ENCODE measurements around the gene DEFB131B.
"Not testable (repeated sequence)": the region's sequence is repeated elsewhere in the genome, so short reads cannot be mapped to it uniquely, and the experiment has no call there.

Gene DEFB131B

DNA sequence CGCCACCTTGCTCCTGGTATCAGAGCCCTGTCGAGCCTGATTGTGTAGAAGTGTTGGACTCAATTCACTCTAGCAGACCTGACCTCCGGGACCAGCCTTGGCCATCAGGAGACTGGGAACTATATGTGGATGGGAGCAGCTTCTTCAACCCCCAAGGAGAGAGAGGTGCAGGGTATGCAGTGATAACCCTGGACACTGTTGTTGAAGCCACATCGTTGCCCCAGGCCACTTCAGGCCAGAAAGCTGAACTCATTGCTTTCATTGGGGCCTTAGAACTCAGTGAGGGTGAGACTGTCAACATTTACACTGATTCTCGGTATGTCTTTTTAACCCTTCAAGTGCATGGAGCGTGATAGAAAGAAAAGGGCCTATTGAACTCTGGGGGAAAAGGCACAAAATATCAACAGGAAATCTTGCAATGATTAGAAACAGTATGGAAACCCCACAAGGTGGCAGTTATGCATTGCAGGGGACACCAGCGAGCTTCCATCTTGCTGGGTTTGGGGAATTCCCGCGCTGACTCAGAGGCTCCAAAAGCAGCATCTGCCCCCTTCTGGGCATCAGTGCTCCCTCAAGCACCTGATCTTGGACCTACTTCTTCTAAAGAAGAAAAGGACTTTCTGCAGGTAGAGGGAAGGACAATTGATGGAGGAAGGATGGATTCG, 33.2 kb downstream of the DEFB131B start:
- DNase-seq (ENCODE audit: low spot score) = not testable (repeated sequence)

GRCh38 chr11:71911986-71912340, 33.7 kb downstream of the DEFB131B start:
- not testable (repeated sequence) for DNase-seq (ENCODE audit: low spot score)

GRCh38 chr11:71913756-71914526, 35.7 kb downstream of the DEFB131B start:
- no peak for DNase-seq (ENCODE audit: low spot score)

DNA sequence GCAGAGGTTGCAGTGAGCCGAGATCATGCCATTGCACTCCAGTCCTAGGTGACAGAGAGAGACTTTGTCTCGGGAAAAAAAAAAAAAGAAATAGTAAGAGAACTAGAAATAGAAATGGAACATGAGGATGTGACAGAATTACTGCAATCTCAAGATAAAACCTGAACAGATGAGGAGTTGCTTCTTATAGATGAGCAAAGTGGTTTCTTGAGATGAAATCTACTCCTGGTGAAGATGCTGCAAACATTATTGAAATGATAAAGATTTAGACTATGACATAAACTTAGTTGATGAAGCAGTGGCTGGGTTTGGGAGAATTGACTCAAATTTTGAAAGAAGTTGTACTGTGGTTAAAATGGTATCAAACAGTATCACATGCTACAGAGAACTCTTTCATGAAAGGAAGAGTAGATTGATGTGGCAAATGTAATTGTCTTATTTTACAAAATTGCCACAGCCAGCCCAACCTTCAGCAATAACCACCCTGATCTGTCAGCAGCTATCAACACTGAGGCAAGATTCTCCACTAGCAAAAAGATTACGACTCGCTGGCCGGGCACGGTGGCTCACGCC, 36.5 kb downstream of the DEFB131B start:
- no peak for DNase-seq (ENCODE audit: low spot score)

GRCh38 chr11:71917646-71918140, 39.4 kb downstream of the DEFB131B start:
- no peak for DNase-seq (ENCODE audit: low spot score)

- DNase-seq (ENCODE audit: low spot score) = peak; percentile 83
Observed at GRCh38 chr11:71927820-71928736, 49.8 kb downstream of the DEFB131B start, which contains the start of gene XNDC1N. XNDC1N (minus strand) TSS chr11:71928594; CDS start chr11:71923353, 5,241 bp downstream.

GRCh38 chr11:71928737-71929443, 50.6 kb downstream of the DEFB131B start, which contains the start of gene RNF121:
RNF121 (plus strand) TSS chr11:71929046; CDS start chr11:71929062, 16 bp downstream.
- peak; percentile 96 for DNase-seq (ENCODE audit: low spot score)

DNA sequence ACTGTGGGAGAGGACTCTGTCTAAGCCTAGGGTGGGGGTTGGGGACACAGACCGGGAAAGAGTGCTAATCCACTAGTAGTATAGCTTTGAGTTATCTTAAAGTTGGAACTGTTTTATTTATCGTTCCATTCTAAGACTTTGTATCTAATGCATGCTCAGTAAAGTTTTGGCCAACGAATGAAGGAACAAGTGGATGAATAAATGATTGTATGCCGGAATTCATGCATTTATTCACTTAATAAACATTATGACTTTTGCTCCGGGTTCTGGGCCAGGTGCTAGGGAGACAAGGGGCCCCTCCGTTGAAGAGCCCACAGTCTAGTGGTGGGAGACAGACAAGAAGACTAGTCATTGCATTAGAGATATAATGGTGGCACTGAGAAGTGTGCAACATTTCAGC, 51.2 kb downstream of the DEFB131B start:
- DNase-seq (ENCODE audit: low spot score) = no peak

GRCh38 chr11:71930556-71931244, 52.4 kb downstream of the DEFB131B start:
- DNase-seq (ENCODE audit: low spot score) = no peak

DNA sequence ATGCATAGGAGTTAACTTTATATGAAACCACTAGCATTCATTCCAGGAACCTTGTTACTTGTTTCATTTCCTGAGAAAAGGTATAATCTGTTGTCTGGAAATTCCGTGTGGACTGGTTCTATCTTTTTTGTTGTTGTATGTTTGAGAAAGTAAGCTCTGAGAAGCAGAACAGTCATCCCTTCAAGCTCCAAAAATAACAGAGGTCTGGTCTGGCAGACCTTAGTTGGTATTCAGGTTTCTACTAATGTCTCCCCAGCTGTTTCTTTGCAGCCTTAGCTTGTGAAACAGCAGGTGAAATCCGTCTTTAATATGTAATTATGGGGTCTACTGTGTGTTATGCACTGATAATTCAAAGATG, 53.0 kb downstream of the DEFB131B start:
- DNase-seq (ENCODE audit: low spot score) = no peak

GRCh38 chr11:71933141-71933933, 55.1 kb downstream of the DEFB131B start:
- DNase-seq (ENCODE audit: low spot score) = no peak

All from D341Med (cell line).